Right lobe of liver (tissue), 6 donors: ENCODE measurements around the gene MAP2. TPM values are rescaled to one million over a fixed set of nuclear protein-coding genes. Genes with fewer than 3 reads are reported as not detected.

Source experiments
- ATAC-seq, 4 donors: fragments of 200-7000 bp; cut with Tn5 transposase; one replicate each; pipeline ENCODE4 v1.9.1; 2020; ENCODE audit warnings: mild to moderate bottlenecking in 4 of 4, moderate library complexity in 4 of 4
- DNase-seq, 3 donors: peaks; one replicate each; pipeline ENCODE4 v3.0.0-alpha.2; 2020
- H3K27ac ChIP-seq, 3 donors: fragments of 200-600 bp; one replicate each; pipeline ENCODE4 v1.8.0; 2022
- H3K27me3 ChIP-seq, 2 donors: fragments of 200-600 bp; one replicate each; pipeline ENCODE4 v1.8.0; 2022
- H3K36me3 ChIP-seq, 4 donors: fragments of 200-600 bp; sonication (generic) in 1 of 4; one replicate each; pipeline versions ENCODE4 v1.5.1 to v1.8.0; 2017 to 2022; ENCODE audit warnings: control low read depth in 1 of 4
- H3K4me1 ChIP-seq, 4 donors: fragments of 200-600 bp; sonication (generic) in 1 of 4; one replicate each; pipeline versions ENCODE4 v1.5.1 to v1.8.0; 2017 to 2022; ENCODE audit warnings: control low read depth in 1 of 4
- H3K4me3 ChIP-seq, 3 donors: fragments of 200-600 bp; one replicate each; pipeline ENCODE4 v1.8.0; 2022
- H3K9me3 ChIP-seq, 4 donors: fragments of 200-600 bp; sonication (generic) in 1 of 4; one replicate each; pipeline versions ENCODE4 v1.5.1 to v1.8.0; 2017 to 2022; ENCODE audit warnings: control low read depth in 1 of 4
- CTCF ChIP-seq, 4 donors: fragments of 200-600 bp in 3 of 4; fragments of 450-650 bp in 1 of 4; IDR thresholded peaks; one replicate each; pipeline versions ENCODE4 v1.5.1 to v1.8.0; 2016 to 2022; ENCODE audit warnings: antibody characterized with exemption in 4 of 4, mild to moderate bottlenecking in 2 of 4
- POLR2A ChIP-seq: fragments of 450-650 bp; IDR thresholded peaks from one replicate; pipeline ENCODE4 v1.6.1; 2017; ENCODE audit warnings: antibody characterized with exemption, mild to moderate bottlenecking
- WGBS: methylation state at CpG from one replicate; pipeline ENCODE4 v1.1.6; 2018; ENCODE audit warnings: low coverage, low lambda C conversion rate; ENCODE audit not compliant: insufficient coverage; ENCODE audit errors: missing lambda C conversion rate; 5-methylcytosine and 5-hydroxymethylcytosine counted together
- intact Hi-C, 2 donors: fragments of 100-400 bp; cut with DNase I; formaldehyde crosslinking; loops; one replicate each; pipeline versions ENCODE4 v1.11.2 to v1.14.1; 2022
- total RNA-seq, 6 experiments: library from RNA; depleted of rRNA in 2 of 6; stranded (reverse); fragments of >200 nt in 2 of 6; fragmentation: NEBNext Ultra II Directional in 3 of 6; extraction: Animal tissue kit (Norgen Biotek cat#: 25700) in 3 of 6; gene quantifications; one replicate each; pipeline versions ENCODE4 v1.1.0 to v1.2.4, GENCODE V29; 2016 to 2023
- donor health status: DM: no; HTN: yes; CAD: no.
- donor health status: DM: no; HTN: no; CAD: no.
- donor health status: DM: no; HTN: no; CAD: no.
- donor health status: DM: no; HTN: yes; CAD: no.
- donor health status: DM: no; HTN: yes; CAD: no.

The MAP2 gene
- total RNA-seq, 6 experiments from 2014 or later, result 2.0 to 11.4 (median 3.6) TPM

- Histone ChIP-seq H3K4me3 (no peak overlapping the region), H3K36me3 (no peaks in the 10 kb centered on the region), H3K4me1 (no peaks in the 10 kb centered on the region), H3K27ac (no peak overlapping the region), H3K9me3 (no peaks in the 10 kb centered on the region), H3K27me3 (no peaks in the 10 kb centered on the region)
- DNase-seq, result no peak
- intact Hi-C loops, result no loop called here
- WGBS, result 57% methylated on average over 1 of the region's 1 CpG
- no peak for ATAC-seq
- TF ChIP-seq POLR2A, result no peak
- TF ChIP-seq CTCF (IDR thresholded peaks at IDR 0.05), result no peak
Observed at GRCh38 chr2:209610631-209611030, 186.8 kb downstream of the MAP2 start.

- Histone ChIP-seq H3K36me3 (no peaks in the 10 kb centered on the region), H3K9me3 (no peaks in the 10 kb centered on the region), H3K4me3 (no peak overlapping the region), H3K27ac (no peak overlapping the region), H3K4me1 (no peaks in the 10 kb centered on the region), H3K27me3 (no peaks in the 10 kb centered on the region)
- DNase-seq (no peak), ATAC-seq (no peak)
- TF ChIP-seq POLR2A (no peak), CTCF (IDR thresholded peaks at IDR 0.05) (no peak)
- WGBS, result 28% methylated on average over 5 of the region's 5 CpGs
- intact Hi-C loops, result no loop called here
Observed at GRCh38 chr2:209613649-209614305, 189.9 kb downstream of the MAP2 start.

- 21% methylated on average over 6 of the region's 6 CpGs for WGBS
- no peak for DNase-seq
- TF ChIP-seq POLR2A (no peak), CTCF (IDR thresholded peaks at IDR 0.05) (no peak)
- intact Hi-C loops, result no loop called here
- Histone ChIP-seq H3K27ac (no peak overlapping the region), H3K36me3 (no peaks in the 10 kb centered on the region), H3K4me3 (no peak overlapping the region), H3K9me3 (no peaks in the 10 kb centered on the region), H3K27me3 (no peaks in the 10 kb centered on the region), H3K4me1 (no peaks in the 10 kb centered on the region)
- ATAC-seq, result no peak
Observed at GRCh38 chr2:209614690-209615369, 191.0 kb downstream of the MAP2 start.

GRCh38 chr2:209619782-209620181, 195.9 kb downstream of the MAP2 start:
- intact Hi-C loops, result no loop called here
- Histone ChIP-seq H3K4me3 (no peak overlapping the region), H3K27me3 (no peaks in the 10 kb centered on the region), H3K4me1 (peaks cover 0 to 6% (median 0%) of the 10 kb centered on the region in 4 donors), H3K27ac (no peak overlapping the region), H3K9me3 (no peaks in the 10 kb centered on the region), H3K36me3 (no peaks in the 10 kb centered on the region)
- DNase-seq (no peak), ATAC-seq (no peak)
- TF ChIP-seq POLR2A, result no peak

GRCh38 chr2:209624192-209624938, 200.5 kb downstream of the MAP2 start:
- H3K4me3 ChIP-seq, result no peak overlapping the region
- ATAC-seq (peak in 3 of 4 donors; percentile 57 to 73 (median 64)), DNase-seq (peak in 1 of 3 donors; percentile 18)
- H3K4me1 ChIP-seq, result peaks cover 0 to 6% (median 0%) of the 10 kb centered on the region in 4 donors
- WGBS, result 60% methylated on average over 3 of the region's 4 CpGs
- no peaks in the 10 kb centered on the region for H3K9me3 ChIP-seq
- intact Hi-C loops, result no loop called here
- no peaks in the 10 kb centered on the region for H3K27me3 ChIP-seq
- no peaks in the 10 kb centered on the region for H3K36me3 ChIP-seq
- no peak overlapping the region for H3K27ac ChIP-seq
- TF ChIP-seq POLR2A, result no peak
